SU-DHL-6 (cell line): ENCODE results near the gene STAG2.

Source experiments
- H2AFZ ChIP-seq: fragments of 200-600 bp; sonication (generic); 2 replicates; pipeline ENCODE4 v1.6.1; 2014; ENCODE audit warnings: low read depth, mild to moderate bottlenecking, moderate library complexity, mixed read lengths, antibody characterized with exemption, low read length; ENCODE audit not compliant: severe bottlenecking
- H3F3A ChIP-seq: fragments of 200-600 bp; shearing (Covaris generic); 2 replicates; pipeline ENCODE4 v1.6.0; 2016; ENCODE audit warnings: antibody characterized with exemption, mild to moderate bottlenecking; ENCODE audit not compliant: insufficient read depth
- H3K27ac ChIP-seq: fragments of 200-600 bp; sonication (generic); 2 replicates; pipeline ENCODE4 v1.5.1; 2016; ENCODE audit warnings: low read depth, mild to moderate bottlenecking, low read length, moderate library complexity, mixed read lengths
- H3K27me3 ChIP-seq: fragments of 200-600 bp; sonication (generic), shearing (Covaris generic); 2 replicates; pipeline ENCODE4 v1.6.0; 2014; ENCODE audit warnings: mild to moderate bottlenecking, low read length
- H3K36me3 ChIP-seq: fragments of 200-600 bp; sonication (generic); 2 replicates; pipeline ENCODE4 v1.6.1; 2014; ENCODE audit warnings: mild to moderate bottlenecking, low read length, mixed read lengths
- H3K4me2 ChIP-seq: fragments of 300-600, 200-600 bp; shearing (Covaris generic), sonication (generic); 2 replicates; pipeline ENCODE4 v1.6.0; 2014; ENCODE audit warnings: low read length, low read depth, mild to moderate bottlenecking; ENCODE audit not compliant: poor library complexity, severe bottlenecking
- H3K4me3 ChIP-seq: fragments of 200-600 bp; sonication (generic); 2 replicates; pipeline ENCODE4 v1.5.1; 2014; ENCODE audit warnings: antibody characterized with exemption, low read length, mild to moderate bottlenecking, mixed read lengths; ENCODE audit not compliant: insufficient read depth, poor library complexity, severe bottlenecking
- H3K79me2 ChIP-seq: fragments of 200-600 bp; sonication (generic); 2 replicates; pipeline ENCODE4 v1.6.1; 2014; ENCODE audit warnings: mild to moderate bottlenecking, low read length, moderate library complexity; ENCODE audit not compliant: insufficient read depth
- H3K9ac ChIP-seq: fragments of 200-600 bp; sonication (generic); 2 replicates; pipeline ENCODE4 v1.7.0; 2014; ENCODE audit warnings: mild to moderate bottlenecking, low read length
- H3K9me2 ChIP-seq: fragments of 200-600 bp; sonication (generic); replicated peaks from 2 replicates; pipeline ENCODE4 v1.6.1; 2014; ENCODE audit warnings: low read length; ENCODE audit not compliant: insufficient read depth
- H3K9me3 ChIP-seq: fragments of 200-600 bp; sonication (generic); 2 replicates; pipeline ENCODE4 v1.6.1; 2014; ENCODE audit warnings: low read length, mixed read lengths; ENCODE audit not compliant: insufficient read depth
- H4K20me1 ChIP-seq: fragments of 200-600 bp; sonication (generic); 2 replicates; pipeline ENCODE4 v1.6.1; 2014; ENCODE audit warnings: low read depth, mild to moderate bottlenecking, antibody characterized with exemption, low read length, moderate library complexity, mixed read lengths
- CTCF ChIP-seq: fragments of 200-600 bp; sonication (generic); IDR thresholded peaks from one replicate; pipeline ENCODE4 v1.5.1; 2017; ENCODE audit warnings: antibody characterized with exemption, mild to moderate bottlenecking, low read length, moderate library complexity; ENCODE audit not compliant: insufficient read depth, poor library complexity, severe bottlenecking
- EZH2phosphoT487 ChIP-seq: fragments of 200-600 bp; sonication (generic), shearing (Covaris generic); conservative IDR thresholded peaks from 2 replicates; pipeline ENCODE4 v1.6.1; 2018; ENCODE audit warnings: mild to moderate bottlenecking, antibody characterized with exemption, low read length, moderate library complexity, mixed read lengths

Gene STAG2

GRCh38 chrX:124028182-124028581, 66.7 kb downstream of the STAG2 start:
- no peaks in the 10 kb centered on the region for H4K20me1 ChIP-seq
- H3K4me3 ChIP-seq: no peak overlapping the region
- no peak overlapping the region for H2AFZ ChIP-seq
- peaks cover 2% of the 10 kb centered on the region; the same call in 1 of the 2 replicates for H3F3A ChIP-seq
- no peaks in the 10 kb centered on the region for H3K9me2 ChIP-seq
- no peak overlapping the region for H3K9ac ChIP-seq
- H3K27ac ChIP-seq: no peak overlapping the region
- peaks cover 10% of the 10 kb centered on the region; the same call in 1 of the 2 replicates for H3K36me3 ChIP-seq
- H3K4me2 ChIP-seq: no peak overlapping the region
- TF ChIP-seq CTCF: no peak
- no peak for TF ChIP-seq EZH2phosphoT487
- H3K9me3 ChIP-seq: no peaks in the 10 kb centered on the region
- H3K79me2 ChIP-seq: peaks cover 21% of the 10 kb centered on the region; the same call in 1 of the 2 replicates
- no peaks in the 10 kb centered on the region for H3K27me3 ChIP-seq

- no peak for TF ChIP-seq EZH2phosphoT487
- no peak for TF ChIP-seq CTCF
- Histone ChIP-seq H2AFZ (no peak overlapping the region), H3K9me2 (no peaks in the 10 kb centered on the region), H3F3A (no peaks in the 10 kb centered on the region; the same call in 1 of the 2 replicates), H3K9ac (no peak overlapping the region), H3K4me3 (no peak overlapping the region), H3K27ac (no peak overlapping the region), H3K9me3 (no peaks in the 10 kb centered on the region), H4K20me1 (no peaks in the 10 kb centered on the region), H3K4me2 (no peak overlapping the region), H3K27me3 (no peaks in the 10 kb centered on the region), H3K36me3 (peaks cover 9% of the 10 kb centered on the region; the same call in 1 of the 2 replicates), H3K79me2 (peaks cover 2% of the 10 kb centered on the region; the same call in 1 of the 2 replicates)
These were observed 69.0 kb downstream of the STAG2 start for GRCh38 chrX:124030520-124030919.

DNA sequence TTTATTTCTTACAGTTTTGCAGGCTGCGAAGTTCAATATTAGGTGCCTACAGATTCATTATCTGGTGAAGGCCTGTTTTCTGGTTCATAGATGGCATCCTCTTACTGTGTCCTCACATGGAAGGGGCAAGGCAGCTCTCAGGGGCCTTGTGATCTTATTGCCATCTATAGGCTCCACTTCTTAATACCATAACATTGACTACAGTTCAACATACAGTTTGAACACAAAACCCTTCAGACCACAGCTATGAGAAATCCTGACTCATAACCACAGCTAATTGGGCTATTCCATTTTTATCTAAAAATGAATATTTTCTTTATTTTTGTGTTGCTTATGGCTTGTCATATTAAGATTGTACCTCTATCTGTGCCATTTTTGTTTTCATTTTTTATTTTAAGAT, 72.3 kb downstream of the STAG2 start:
- no peak overlapping the region for H3K27ac ChIP-seq
- H3K9ac ChIP-seq: no peak overlapping the region
- H3K27me3 ChIP-seq: no peaks in the 10 kb centered on the region
- H4K20me1 ChIP-seq: no peaks in the 10 kb centered on the region
- TF ChIP-seq EZH2phosphoT487 (no peak), CTCF (no peak)
- H3K4me2 ChIP-seq: no peak overlapping the region
- no peaks in the 10 kb centered on the region for H3K9me3 ChIP-seq
- H3K9me2 ChIP-seq: no peaks in the 10 kb centered on the region
- no peaks in the 10 kb centered on the region for H3F3A ChIP-seq
- H3K79me2 ChIP-seq: peaks cover 5% of the 10 kb centered on the region; the same call in 1 of the 2 replicates
- 0 out of 2 replicates have a peak, but pooled peaks cover 11% of the 10 kb centered on the region for H3K36me3 ChIP-seq
- H2AFZ ChIP-seq: no peak overlapping the region
- no peak overlapping the region for H3K4me3 ChIP-seq
